WERI-Rb-1 (cell line): ENCODE data around the gene DDAH2.

Experiments
- DNase-seq: peaks from one replicate; pipeline ENCODE4 v3.0.0-alpha.2; 2020
- H3K27ac ChIP-seq: fragments of 250-450 bp; sonication (Bioruptor Pico); 2 replicates; pipeline ENCODE4 v1.5.1; 2020; ENCODE audit warnings: mild to moderate bottlenecking, moderate library complexity
- H3K27me3 ChIP-seq: fragments of 250-450 bp; sonication (Bioruptor Pico); 2 replicates; pipeline ENCODE4 v1.5.1; 2021; ENCODE audit warnings: mild to moderate bottlenecking, low read depth, moderate library complexity; ENCODE audit not compliant: insufficient read depth, severe bottlenecking
- H3K36me3 ChIP-seq: fragments of 250-450 bp; sonication (Bioruptor Pico); 2 replicates; pipeline ENCODE4 v1.5.1; 2020; ENCODE audit warnings: mild to moderate bottlenecking, moderate library complexity
- H3K4me3 ChIP-seq: 2 replicates; pipeline ENCODE4 v1.5.1; 2011; ENCODE audit warnings: low read depth, mild to moderate bottlenecking, control low read depth, low read length
- H3K9me3 ChIP-seq: fragments of 250-450 bp; sonication (Bioruptor Pico); 2 replicates; pipeline ENCODE4 v1.5.1; 2021; ENCODE audit warnings: mild to moderate bottlenecking, moderate library complexity; ENCODE audit not compliant: severe bottlenecking
- TF ChIP-seq, protein P1 (sequence below): IDR thresholded peaks from 2 replicates; pipeline ENCODE4 v1.5.1; 2011; ENCODE audit warnings: low read depth, mild to moderate bottlenecking, control low read depth, inconsistent platforms, low read length

Gene DDAH2

DNA sequence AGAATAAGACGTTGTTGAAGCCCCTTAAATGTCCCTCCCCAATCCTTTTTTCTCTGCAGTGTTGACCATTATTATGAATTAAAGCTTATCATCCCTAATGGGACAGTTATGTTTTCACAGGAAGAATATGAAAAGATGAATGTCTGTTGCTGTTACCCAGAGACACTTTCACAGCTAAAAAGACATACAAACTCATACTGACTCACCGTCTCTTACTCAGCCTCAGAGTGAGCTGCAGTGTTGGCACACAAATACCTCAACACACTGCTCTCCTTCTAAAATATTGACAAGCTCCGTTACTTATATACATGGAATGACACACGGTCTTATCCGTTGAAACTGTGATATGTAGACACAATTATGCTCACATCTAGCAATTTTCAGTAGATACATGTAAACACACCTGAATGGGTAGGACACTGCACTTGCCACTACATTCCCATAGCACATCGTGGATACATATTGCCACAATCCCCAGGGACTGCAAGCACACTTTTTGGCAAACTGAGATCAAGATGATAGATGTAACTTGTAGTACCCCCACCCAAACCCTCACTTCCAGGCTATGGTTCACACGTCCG, 23.7 kb upstream of the DDAH2 start:
- Histone ChIP-seq H3K36me3 (no peaks in the 10 kb centered on the region), H3K27me3 (no peaks in the 10 kb centered on the region), H3K4me3 (no peak overlapping the region), H3K27ac (no peak overlapping the region), H3K9me3 (no peaks in the 10 kb centered on the region)
- TF ChIP-seq, protein P1, sequence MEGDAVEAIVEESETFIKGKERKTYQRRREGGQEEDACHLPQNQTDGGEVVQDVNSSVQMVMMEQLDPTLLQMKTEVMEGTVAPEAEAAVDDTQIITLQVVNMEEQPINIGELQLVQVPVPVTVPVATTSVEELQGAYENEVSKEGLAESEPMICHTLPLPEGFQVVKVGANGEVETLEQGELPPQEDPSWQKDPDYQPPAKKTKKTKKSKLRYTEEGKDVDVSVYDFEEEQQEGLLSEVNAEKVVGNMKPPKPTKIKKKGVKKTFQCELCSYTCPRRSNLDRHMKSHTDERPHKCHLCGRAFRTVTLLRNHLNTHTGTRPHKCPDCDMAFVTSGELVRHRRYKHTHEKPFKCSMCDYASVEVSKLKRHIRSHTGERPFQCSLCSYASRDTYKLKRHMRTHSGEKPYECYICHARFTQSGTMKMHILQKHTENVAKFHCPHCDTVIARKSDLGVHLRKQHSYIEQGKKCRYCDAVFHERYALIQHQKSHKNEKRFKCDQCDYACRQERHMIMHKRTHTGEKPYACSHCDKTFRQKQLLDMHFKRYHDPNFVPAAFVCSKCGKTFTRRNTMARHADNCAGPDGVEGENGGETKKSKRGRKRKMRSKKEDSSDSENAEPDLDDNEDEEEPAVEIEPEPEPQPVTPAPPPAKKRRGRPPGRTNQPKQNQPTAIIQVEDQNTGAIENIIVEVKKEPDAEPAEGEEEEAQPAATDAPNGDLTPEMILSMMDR = no peak
- no peak for DNase-seq

GRCh38 chr6:31750411-31751022, 21.4 kb upstream of the DDAH2 start:
- Histone ChIP-seq H3K27ac (no peak overlapping the region), H3K27me3 (no peaks in the 10 kb centered on the region), H3K4me3 (no peak overlapping the region), H3K9me3 (no peaks in the 10 kb centered on the region), H3K36me3 (no peaks in the 10 kb centered on the region)
- no peak for DNase-seq
- TF ChIP-seq, protein P1 = no peak

DNA sequence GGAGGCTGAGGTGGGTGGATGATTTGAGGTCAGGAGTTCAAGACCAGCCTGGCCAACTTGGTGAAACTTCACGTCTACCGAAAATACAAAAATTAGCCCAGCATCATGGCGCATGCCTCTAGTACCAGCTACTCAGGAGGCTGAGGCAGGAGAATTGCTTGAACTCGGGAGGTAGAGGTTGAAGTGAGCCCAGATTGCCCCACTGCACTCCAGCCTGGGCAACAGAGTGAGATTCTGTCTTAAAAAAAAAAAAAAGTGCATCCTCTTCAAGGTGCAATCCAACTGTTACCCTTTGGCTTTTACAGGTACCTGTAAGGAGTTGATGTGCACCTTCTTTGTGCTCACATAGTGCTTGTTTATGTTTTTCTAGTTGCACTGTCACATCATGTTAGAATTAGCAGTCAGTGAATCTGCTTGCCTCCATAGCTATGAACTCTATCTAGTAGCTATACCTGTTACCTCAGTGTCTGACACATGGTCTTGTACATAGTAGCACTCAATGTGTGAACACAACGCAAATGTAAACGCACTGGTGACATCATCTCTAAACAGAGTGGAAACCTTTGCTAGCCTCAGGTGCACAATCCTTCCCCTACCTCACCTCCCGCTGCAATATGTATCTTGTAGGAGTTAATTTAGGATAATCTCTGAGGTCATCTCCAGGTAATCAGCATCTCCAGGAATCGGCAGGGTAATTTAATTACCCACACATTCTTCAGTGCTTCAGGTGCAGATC, 20.4 kb upstream of the DDAH2 start:
- Histone ChIP-seq H3K9me3 (no peaks in the 10 kb centered on the region), H3K4me3 (no peak overlapping the region), H3K27ac (no peak overlapping the region), H3K36me3 (no peaks in the 10 kb centered on the region), H3K27me3 (no peaks in the 10 kb centered on the region)
- TF ChIP-seq, protein P1 = no peak
- no peak for DNase-seq

DNA sequence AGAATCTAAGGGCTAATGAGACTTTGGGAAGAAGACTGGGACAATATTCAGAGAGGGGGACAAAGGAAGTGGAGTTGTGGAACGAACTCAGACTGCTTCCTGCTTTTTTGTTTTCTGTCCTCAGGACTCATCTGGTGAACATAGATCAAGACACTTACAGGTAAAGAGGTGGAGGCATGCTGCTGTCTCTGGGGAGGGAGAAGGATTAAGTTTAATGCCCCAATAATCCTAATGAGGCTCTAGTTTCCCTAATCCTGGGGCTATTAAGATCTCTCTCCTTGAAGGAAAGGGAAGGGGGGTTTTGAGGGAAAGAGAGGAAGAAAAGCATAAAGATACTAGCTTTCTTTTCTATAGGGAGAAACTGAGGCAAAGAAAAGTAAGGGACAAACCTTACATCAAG, 15.3 kb upstream of the DDAH2 start:
- peaks cover 4% of the 10 kb centered on the region for H3K9me3 ChIP-seq
- peak overlapping the region; percentile 17 for H3K4me3 ChIP-seq
- peak overlapping the region; percentile 58 for H3K27ac ChIP-seq
- peak; percentile 72 for DNase-seq
- TF ChIP-seq, protein P1 = no peak
- no peaks in the 10 kb centered on the region for H3K27me3 ChIP-seq
- no peaks in the 10 kb centered on the region for H3K36me3 ChIP-seq

GRCh38 chr6:31742894-31743293, 13.8 kb upstream of the DDAH2 start:
- no peak for DNase-seq
- Histone ChIP-seq H3K4me3 (no peak overlapping the region), H3K36me3 (no peaks in the 10 kb centered on the region), H3K9me3 (peaks cover 4% of the 10 kb centered on the region), H3K27ac (no peak overlapping the region), H3K27me3 (no peaks in the 10 kb centered on the region)
- TF ChIP-seq, protein P1 = no peak
